ENCODE results near the gene LRRC26. TPM values are rescaled to one million over a fixed set of nuclear protein-coding genes. Genes with fewer than 3 reads are reported as not detected.

LRRC26 gene
- polyA plus RNA-seq, 1 donor: 0.11 TPM

GRCh38 chr9:137152844-137153405, 16.9 kb downstream of the LRRC26 start:
- DNase-seq (ENCODE audit: low read depth): no peak

GRCh38 chr9:137150617-137151457, 19.0 kb downstream of the LRRC26 start:
- no peak for DNase-seq (ENCODE audit: low read depth)

- DNase-seq (ENCODE audit: low read depth): no peak
These were observed 19.8 kb downstream of the LRRC26 start for GRCh38 chr9:137149942-137150616.

GRCh38 chr9:137149363-137149762, 20.5 kb downstream of the LRRC26 start:
- DNase-seq (ENCODE audit: low read depth): no peak

- no peak for DNase-seq (ENCODE audit: low read depth)
These were observed 21.2 kb downstream of the LRRC26 start for GRCh38 chr9:137148661-137149060.

- no peak for DNase-seq (ENCODE audit: low read depth)
These were observed 21.6 kb downstream of the LRRC26 start for GRCh38 chr9:137148242-137148641.

- no peak for DNase-seq (ENCODE audit: low read depth)
These were observed 22.1 kb downstream of the LRRC26 start for GRCh38 chr9:137147793-137148160.

GRCh38 chr9:137147091-137147792, 22.6 kb downstream of the LRRC26 start:
- no peak for DNase-seq (ENCODE audit: low read depth)

- DNase-seq (ENCODE audit: low read depth): no peak
These were observed 23.3 kb downstream of the LRRC26 start for GRCh38 chr9:137146527-137146918.

- DNase-seq (ENCODE audit: low read depth): no peak
These were observed 23.9 kb downstream of the LRRC26 start for GRCh38 chr9:137145731-137146526.

GRCh38 chr9:137143459-137143858, 26.4 kb downstream of the LRRC26 start:
- DNase-seq (ENCODE audit: low read depth): no peak

GRCh38 chr9:137141976-137142936, 27.6 kb downstream of the LRRC26 start:
- DNase-seq (ENCODE audit: low read depth): no peak

GRCh38 chr9:137141050-137141810, 28.6 kb downstream of the LRRC26 start:
- no peak for DNase-seq (ENCODE audit: low read depth)

GRCh38 chr9:137140151-137141012, 29.5 kb downstream of the LRRC26 start:
- no peak for DNase-seq (ENCODE audit: low read depth)

GRCh38 chr9:137139468-137140150, 30.2 kb downstream of the LRRC26 start:
- no peak for DNase-seq (ENCODE audit: low read depth)

GRCh38 chr9:137138722-137139467, 31.0 kb downstream of the LRRC26 start, which contains the start of gene GRIN1:
GRIN1 (plus strand) TSS chr9:137139154; CDS start chr9:137139487, 333 bp downstream.
- no peak for DNase-seq (ENCODE audit: low read depth)
